Left hindlimb (tissue), 1 donor: Measurements from ENCODE around the gene MYO5B.

Source experiments
- DNase-seq: peaks from one replicate; pipeline ENCODE4 v3.0.0-alpha.2; 2018

Gene MYO5B

GRCh38 chr18:49960376-49960775 is 234.6 kb downstream of the MYO5B start:
- DNase-seq = no peak

GRCh38 chr18:49959176-49959575 is 235.8 kb downstream of the MYO5B start:
- no peak for DNase-seq

- no peak for DNase-seq
Observed at GRCh38 chr18:49955263-49955662, 239.7 kb downstream of the MYO5B start.

- no peak for DNase-seq
Observed at GRCh38 chr18:49953391-49953790, 241.6 kb downstream of the MYO5B start.

GRCh38 chr18:49949951-49950395 is 245.0 kb downstream of the MYO5B start:
- no peak for DNase-seq

- DNase-seq = no peak
Observed at GRCh38 chr18:49948975-49949374, 246.0 kb downstream of the MYO5B start.

GRCh38 chr18:49944663-49945062 is 250.3 kb downstream of the MYO5B start:
- DNase-seq = no peak

- no peak for DNase-seq
Observed at GRCh38 chr18:49936821-49937220, 258.1 kb downstream of the MYO5B start.

GRCh38 chr18:49935215-49935614 is 259.7 kb downstream of the MYO5B start:
- DNase-seq = no peak

GRCh38 chr18:49934457-49934856 is 260.5 kb downstream of the MYO5B start:
- DNase-seq = no peak

GRCh38 chr18:49933530-49934128 is 261.3 kb downstream of the MYO5B start:
- DNase-seq = no peak

GRCh38 chr18:49931760-49932159 is 263.2 kb downstream of the MYO5B start:
- no peak for DNase-seq

- no peak for DNase-seq
Observed at GRCh38 chr18:49931179-49931578, 263.8 kb downstream of the MYO5B start.

GRCh38 chr18:49926106-49926745 is 268.7 kb downstream of the MYO5B start:
- no peak for DNase-seq

- DNase-seq = no peak
Observed at GRCh38 chr18:49924293-49924983, 270.5 kb downstream of the MYO5B start.

- DNase-seq = no peak
Observed at GRCh38 chr18:49922228-49922627, 272.7 kb downstream of the MYO5B start.

GRCh38 chr18:49921318-49921985 is 273.5 kb downstream of the MYO5B start:
- DNase-seq = no peak

GRCh38 chr18:49920731-49921130 is 274.2 kb downstream of the MYO5B start:
- DNase-seq = no peak

- no peak for DNase-seq
Observed at GRCh38 chr18:49917742-49918141, 277.2 kb downstream of the MYO5B start.

GRCh38 chr18:49915352-49915751 is 279.6 kb downstream of the MYO5B start:
- no peak for DNase-seq

GRCh38 chr18:49913221-49913620 is 281.7 kb downstream of the MYO5B start:
- no peak for DNase-seq

GRCh38 chr18:49911427-49911826 is 283.5 kb downstream of the MYO5B start:
- DNase-seq = no peak

- no peak for DNase-seq
Observed at GRCh38 chr18:49910986-49911385, 284.0 kb downstream of the MYO5B start.

- DNase-seq = no peak
Observed at GRCh38 chr18:49910019-49910418, 284.9 kb downstream of the MYO5B start.
